Peyer's patch (tissue), 4 donors: ENCODE results near the gene MSH5.

Experiments used
- CTCF ChIP-seq, 6 experiments: fragments of 450-650 bp in 4 of 6; fragments of 200-600 bp in 2 of 6; sonication (generic) in 1 of 6; IDR thresholded peaks; one replicate each; pipeline ENCODE4 v1.5.1; 2017 to 2019; ENCODE audit warnings: antibody characterized with exemption in 6 of 6, mild to moderate bottlenecking in 3 of 6, moderate library complexity in 1 of 6
- POLR2A ChIP-seq, 2 donors: fragments of 450-650 bp; IDR thresholded peaks; one replicate each; pipeline ENCODE4 v1.5.1; 2017; ENCODE audit warnings: antibody characterized with exemption in 2 of 2, mild to moderate bottlenecking in 2 of 2, moderate library complexity in 2 of 2

- TF ChIP-seq CTCF (IDR thresholded peaks at IDR 0.05) = no peak
- TF ChIP-seq POLR2A (IDR thresholded peaks at IDR 0.05) = no peak
These were observed 9.1 kb upstream of the MSH5 start for GRCh38 chr6:31730631-31731086.
